Measurements from ENCODE around the gene DUT. TPM values are rescaled to one million over a fixed set of nuclear protein-coding genes. Genes with fewer than 3 reads are reported as not detected.

The DUT gene
- total and polyA plus RNA-seq, 12 donors: 43.9 to 141 (median 92.5) TPM

DNA sequence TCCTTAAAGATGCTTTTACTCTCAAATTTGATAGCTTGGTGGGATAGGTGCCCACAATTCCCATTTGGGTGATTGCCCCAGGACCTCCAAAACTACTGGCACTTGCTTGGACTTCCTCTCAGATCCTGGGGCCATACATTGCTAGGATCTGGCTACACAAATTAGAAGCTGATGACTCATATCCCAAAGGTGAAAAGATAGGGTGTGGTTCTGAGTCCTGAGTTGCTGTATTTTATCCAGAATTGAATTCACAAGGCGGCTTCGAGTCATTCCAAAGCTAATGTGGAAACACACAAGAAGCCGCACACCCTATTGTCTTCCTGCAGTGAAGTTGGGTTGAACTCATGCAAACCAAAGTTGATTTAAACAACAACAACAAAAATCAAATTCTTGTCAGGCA lies 53.4 kb downstream of the DUT start:
- no peak overlapping the region for H3K4me3 ChIP-seq
- peaks cover 5 to 6% of the 10 kb centered on the region in 2 donors for H3K4me1 ChIP-seq (replicated peaks in 1 of 2)
- intact Hi-C loops (cut with DNase I): no loop called here
- no peaks in the 10 kb centered on the region for H3K9me3 ChIP-seq (replicated peaks in 1 of 3)
- TF ChIP-seq, protein P1, sequence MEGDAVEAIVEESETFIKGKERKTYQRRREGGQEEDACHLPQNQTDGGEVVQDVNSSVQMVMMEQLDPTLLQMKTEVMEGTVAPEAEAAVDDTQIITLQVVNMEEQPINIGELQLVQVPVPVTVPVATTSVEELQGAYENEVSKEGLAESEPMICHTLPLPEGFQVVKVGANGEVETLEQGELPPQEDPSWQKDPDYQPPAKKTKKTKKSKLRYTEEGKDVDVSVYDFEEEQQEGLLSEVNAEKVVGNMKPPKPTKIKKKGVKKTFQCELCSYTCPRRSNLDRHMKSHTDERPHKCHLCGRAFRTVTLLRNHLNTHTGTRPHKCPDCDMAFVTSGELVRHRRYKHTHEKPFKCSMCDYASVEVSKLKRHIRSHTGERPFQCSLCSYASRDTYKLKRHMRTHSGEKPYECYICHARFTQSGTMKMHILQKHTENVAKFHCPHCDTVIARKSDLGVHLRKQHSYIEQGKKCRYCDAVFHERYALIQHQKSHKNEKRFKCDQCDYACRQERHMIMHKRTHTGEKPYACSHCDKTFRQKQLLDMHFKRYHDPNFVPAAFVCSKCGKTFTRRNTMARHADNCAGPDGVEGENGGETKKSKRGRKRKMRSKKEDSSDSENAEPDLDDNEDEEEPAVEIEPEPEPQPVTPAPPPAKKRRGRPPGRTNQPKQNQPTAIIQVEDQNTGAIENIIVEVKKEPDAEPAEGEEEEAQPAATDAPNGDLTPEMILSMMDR (IDR thresholded peaks at IDR 0.05): no peak
- no peak for TF ChIP-seq POLR2A (IDR thresholded peaks at IDR 0.05)
- WGBS, 4 donors: 88 to 96% (median 93%) methylated on average over 3 of the region's 3 CpGs
- no peak for DNase-seq
- no peak overlapping the region for H3K27ac ChIP-seq
- no peaks in the 10 kb centered on the region for H3K36me3 ChIP-seq (replicated peaks in 1 of 2)
- no peaks in the 10 kb centered on the region for H3K27me3 ChIP-seq

DNA sequence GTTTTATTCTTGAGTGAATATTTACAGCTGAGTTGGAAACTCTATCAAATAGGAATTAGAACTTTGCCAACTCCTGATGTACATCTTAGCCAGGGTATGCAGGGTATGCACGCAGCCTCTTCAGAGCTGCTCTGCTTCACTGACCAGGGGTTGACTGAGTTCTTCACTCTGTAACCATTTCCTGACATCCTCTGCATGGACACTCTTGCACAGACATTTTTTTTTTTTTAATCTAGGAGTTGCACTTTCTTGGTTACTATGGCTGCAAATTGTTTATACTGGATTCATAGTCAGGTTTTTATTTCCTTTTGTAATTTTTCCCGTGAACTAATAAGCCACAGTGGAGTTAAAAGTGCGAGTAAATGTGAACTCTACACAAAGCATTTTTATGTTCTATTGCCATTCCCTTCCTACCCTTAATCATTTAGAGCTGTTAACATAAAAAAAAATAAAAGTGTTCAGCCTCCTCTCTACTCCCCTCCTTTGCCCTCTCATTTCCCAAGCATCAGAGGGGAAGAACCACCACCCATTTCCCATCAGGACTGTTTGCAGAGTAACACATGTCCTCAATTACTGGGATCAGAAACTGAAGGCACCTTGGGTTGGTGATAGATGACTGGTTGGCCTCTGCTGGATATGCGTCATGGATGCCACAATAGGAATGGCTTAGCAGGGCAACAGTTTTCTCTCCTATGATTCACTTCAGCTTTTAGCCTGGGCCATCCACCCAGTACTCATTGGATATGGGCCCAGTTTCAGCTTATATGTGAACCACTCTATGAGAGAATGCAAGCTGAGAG lies 54.0 kb downstream of the DUT start:
- peak in 4 of 7 donors; percentile 19 to 57 (median 36) for DNase-seq
- H3K27me3 ChIP-seq: no peaks in the 10 kb centered on the region
- intact Hi-C loops (cut with DNase I): no loop called here
- TF ChIP-seq, protein P1 (IDR thresholded peaks at IDR 0.05): no peak
- TF ChIP-seq POLR2A (IDR thresholded peaks at IDR 0.05): no peak
- H3K4me3 ChIP-seq: no peak overlapping the region
- peaks cover 5 to 12% of the 10 kb centered on the region in 2 donors for H3K4me1 ChIP-seq (replicated peaks in 1 of 2)
- no peaks in the 10 kb centered on the region for H3K36me3 ChIP-seq (replicated peaks in 1 of 2)
- no peaks in the 10 kb centered on the region for H3K9me3 ChIP-seq (replicated peaks in 1 of 3)
- H3K27ac ChIP-seq: no peak overlapping the region
- 64 to 76% (median 71%) methylated on average over 4 of the region's 4 CpGs for WGBS, 4 donors

DNA sequence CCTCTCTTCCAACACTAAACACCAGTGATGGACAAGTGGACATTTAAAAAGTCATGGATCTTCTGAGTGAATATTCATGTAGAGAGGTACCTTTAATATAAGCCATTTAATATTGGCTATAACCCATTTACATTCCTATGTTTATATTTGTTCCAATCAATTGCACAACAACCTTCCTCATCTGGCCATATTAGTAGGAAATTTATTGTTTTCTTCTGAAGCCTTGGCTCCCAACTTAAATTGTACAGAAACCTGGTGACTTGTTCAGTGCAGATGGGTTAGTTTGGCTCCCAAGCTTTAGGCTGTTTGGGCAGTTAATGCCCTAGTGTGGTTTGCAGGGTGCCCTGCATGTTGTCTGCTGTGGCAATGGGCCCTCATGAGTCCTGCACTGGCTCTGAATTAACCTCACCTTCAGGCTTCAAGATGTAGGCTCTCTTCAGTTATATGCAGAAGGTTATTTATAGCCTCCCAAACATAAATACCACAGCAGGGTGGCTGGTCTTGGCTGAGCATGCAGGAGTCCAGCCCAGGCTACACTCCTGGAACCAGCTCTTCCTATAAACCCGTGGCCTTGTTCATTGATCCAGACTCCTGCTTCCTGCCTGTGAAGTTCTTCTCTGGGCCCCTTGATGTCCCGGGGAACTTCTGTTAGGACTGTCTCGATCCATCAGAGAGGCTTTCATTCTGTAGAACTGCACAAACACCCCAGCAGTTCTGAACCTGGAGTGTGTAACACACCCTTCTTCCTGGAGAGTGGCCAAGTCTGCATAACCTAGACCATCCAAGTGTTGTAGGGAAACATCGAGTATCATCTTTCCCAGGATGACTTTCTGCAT lies 57.0 kb downstream of the DUT start:
- Histone ChIP-seq H3K27ac (no peak overlapping the region), H3K36me3 (replicated peaks in 1 of 2) (no peaks in the 10 kb centered on the region), H3K27me3 (no peaks in the 10 kb centered on the region), H3K9me3 (replicated peaks in 1 of 3) (no peaks in the 10 kb centered on the region), H3K4me3 (no peak overlapping the region), H3K4me1 (replicated peaks in 1 of 2) (peaks cover 5 to 24% of the 10 kb centered on the region in 2 donors)
- 74 to 86% (median 76%) methylated on average over 4 of the region's 4 CpGs for WGBS, 4 donors
- intact Hi-C loops (cut with DNase I): no loop called here
- no peak for DNase-seq
- TF ChIP-seq, protein P1 (IDR thresholded peaks at IDR 0.05): no peak
- TF ChIP-seq POLR2A (IDR thresholded peaks at IDR 0.05): no peak

DNA sequence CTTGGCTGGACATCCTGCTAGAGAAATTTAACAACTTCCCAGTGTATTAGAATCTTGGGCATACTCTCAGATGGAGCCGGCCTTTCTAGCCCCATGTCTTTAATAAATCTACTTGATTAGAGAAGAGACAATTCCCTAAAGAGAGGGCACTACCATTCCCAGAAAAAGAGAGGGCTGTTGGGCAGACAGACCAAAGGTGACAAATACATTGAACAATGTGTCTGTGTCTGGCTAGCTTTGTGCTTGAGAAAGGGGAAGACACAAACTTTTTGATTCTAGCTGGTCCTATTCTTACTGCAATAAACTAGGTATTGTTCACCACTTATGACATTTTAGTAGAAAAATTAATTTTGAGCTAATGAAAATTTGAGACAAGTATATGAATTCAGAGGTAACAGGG lies 57.7 kb downstream of the DUT start:
- Histone ChIP-seq H3K36me3 (replicated peaks in 1 of 2) (no peaks in the 10 kb centered on the region), H3K27me3 (no peaks in the 10 kb centered on the region), H3K9me3 (replicated peaks in 1 of 3) (no peaks in the 10 kb centered on the region), H3K4me1 (replicated peaks in 1 of 2) (peaks cover 5 to 24% of the 10 kb centered on the region in 2 donors), H3K4me3 (no peak overlapping the region), H3K27ac (peak overlapping the region in 1 of 5 donors; percentile 67)
- intact Hi-C loops (cut with DNase I): no loop called here
- TF ChIP-seq, protein P1 (IDR thresholded peaks at IDR 0.05): no peak
- TF ChIP-seq POLR2A (IDR thresholded peaks at IDR 0.05): no peak
- whole genome bisulfite sequencing, 4 donors: 63 to 92% (median 81%) methylated on average over 1 of the region's 1 CpG
- no peak for DNase-seq

Measured in adrenal gland (tissue), 12 donors.